Measurements from ENCODE around the gene PPA1. TPM values are rescaled to one million over a fixed set of nuclear protein-coding genes. Genes with fewer than 3 reads are reported as not detected.

PPA1 gene
- total and polyA plus RNA-seq, 2 of the 4 experiments (the other 2 are of a cell fraction): 78.6 to 102 TPM

GRCh38 chr10:70281609-70282008 is 48.4 kb upstream of the PPA1 start:
- Histone ChIP-seq H3K23ac (ENCODE audit: low read depth, low read length) (no peak overlapping the region), H3K18ac (ENCODE audit: low read depth, low read length) (no peak overlapping the region), H3K4ac (ENCODE audit: low read depth, low read length) (no peak overlapping the region), H2AK9ac (replicated peaks; ENCODE audit: low read depth, low read length, poor library complexity) (no peak overlapping the region), H3K14ac (replicated peaks; ENCODE audit: low read depth, low read length) (no peak overlapping the region), H3K56ac (ENCODE audit: extremely low read depth, insufficient read depth, low read length) (no peak overlapping the region), H2BK120ac (ENCODE audit: low read depth, low read length) (no peak overlapping the region), H4K5ac (ENCODE audit: low read depth, low read length) (no peak overlapping the region), H3K9me3 (ENCODE audit: control insufficient read depth, insufficient read depth, low read length) (peaks cover 2% of the 10 kb centered on the region), H3K79me1 (ENCODE audit: low read depth in 1 of 2, low read length in 2 of 2) (no peaks in the 10 kb centered on the region), H3K4me3 (ENCODE audit: insufficient read depth, low read depth, low read length) (no peak overlapping the region), H3K4me2 (ENCODE audit: low read depth, low read length) (no peak overlapping the region), H4K20me1 (ENCODE audit: insufficient read depth, low read length) (no peaks in the 10 kb centered on the region), H2AK5ac (ENCODE audit: low read depth, low read length) (no peak overlapping the region), H3K27ac (ENCODE audit: insufficient read depth, low read length) (no peak overlapping the region), H2BK5ac (ENCODE audit: low read depth, low read length, poor library complexity, severe bottlenecking) (no peak overlapping the region), H3K9ac (ENCODE audit: low read depth, low read length) (no peak overlapping the region), H4K91ac (ENCODE audit: insufficient read depth, low read depth, low read length) (no peak overlapping the region), H4K8ac (ENCODE audit: low read depth in 2 of 2, low read length in 2 of 2) (no peak overlapping the region), H3K9me1 (ENCODE audit: insufficient read depth, low read length) (no peaks in the 10 kb centered on the region), H3K4me1 (ENCODE audit: control insufficient read depth, insufficient read depth, low read length) (no peaks in the 10 kb centered on the region), H2BK15ac (ENCODE audit: low read depth, low read length) (no peak overlapping the region), H3K27me3 (ENCODE audit: control insufficient read depth, insufficient read depth, low read length) (peaks cover 56% of the 10 kb centered on the region), H3K36me3 (ENCODE audit: control insufficient read depth, insufficient read depth, low read length) (no peaks in the 10 kb centered on the region), H2BK20ac (ENCODE audit: low read depth, low read length) (no peak overlapping the region), H2AFZ (replicated peaks; ENCODE audit: low read length, poor library complexity) (no peak overlapping the region)
- dilution Hi-C loops (cut with HindIII; ENCODE audit: low sequenced_read_pairs, unreplicated experiment): no loop called here
- ATAC-seq (ENCODE audit: low read depth): no peak
- TF ChIP-seq FOS (IDR thresholded peaks at IDR 0.05; ENCODE audit: low read depth, low read length) (no peak), POLR2A (IDR thresholded peaks at IDR 0.05; ENCODE audit: low read depth, low read length) (no peak), MAZ (IDR thresholded peaks at IDR 0.05; ENCODE audit: borderline replicate concordance, low read depth, low read length) (no peak), RAD21 (IDR thresholded peaks at IDR 0.05; ENCODE audit: low read length) (no peak), RCOR1 (IDR thresholded peaks at IDR 0.05; ENCODE audit: insufficient replicate concordance, low read length) (no peak), MXI1 (IDR thresholded peaks at IDR 0.05; ENCODE audit: borderline replicate concordance, low read depth, low read length) (no peak), BHLHE40 (IDR thresholded peaks at IDR 0.05; ENCODE audit: low read depth, low read length) (no peak), USF2 (IDR thresholded peaks at IDR 0.05; ENCODE audit: low read depth, low read length) (no peak), MAFK (IDR thresholded peaks at IDR 0.05; ENCODE audit: low read depth, low read length) (no peak), CTCF (conservative IDR thresholded peaks at IDR 0.05; ENCODE audit: low read depth, low read length) (no peak)
- POLR2A ChIA-PET (ENCODE audit: unreplicated experiment): no interaction called here
- no CpG with 5 or more reads among the region's 1 CpG for WGBS, 2 experiments (ENCODE audit: extremely low coverage in 2 of 2, insufficient read length in 1 of 2)
- no TSS peak for BruUV-seq (replicated peaks)
- no peak for DNase-seq
- CTCF ChIA-PET: no interaction called here
- in situ Hi-C loops (cut with MboI; ENCODE audit: low sequenced_read_pairs): no loop called here
- intact Hi-C loops (cut with micrococcal nuclease): no loop called here

All from IMR-90 (cell line).